HEK293 (cell line): ENCODE data around the gene ANKRD11.
A peak's percentile ranks its signal among the peaks of the same experiment; 100 is the strongest.

Experiments used
- CTCF ChIA-PET: fragments of 350-600 bp; formaldehyde crosslinking; extraction: SDS; loops from one replicate; lab custom pipeline; 2021; ENCODE audit warnings: antibody characterized with exemption; lab: Yijun Ruan, JAX
- POLR2A ChIA-PET: fragments of 300-600 bp; formaldehyde crosslinking; extraction: SDS; loops from one replicate; lab custom pipeline; 2020; ENCODE audit warnings: antibody characterized with exemption, inconsistent platforms; lab: Yijun Ruan, JAX
- H3K27ac ChIP-seq: fragments of 200-500 bp; sonication (Bioruptor generic); 2 replicates; pipeline ENCODE4 v1.5.1; 2014; ENCODE audit warnings: low read depth, low read length, control low read depth, inconsistent platforms; ENCODE audit errors: extremely low read depth
- H3K36me3 ChIP-seq, 2 experiments: fragments of 200-500 bp in 1 of 2; sonication (Bioruptor generic) in 1 of 2; 1 replicate in 1 of 2; 2 replicates in 1 of 2; pipeline ENCODE4 v1.5.1; 2014 to 2017; ENCODE audit warnings: inconsistent platforms in 2 of 2, low read length in 2 of 2; ENCODE audit not compliant: control insufficient read depth in 2 of 2, insufficient read depth in 1 of 2
- H3K4me1 ChIP-seq: fragments of 200-500 bp; sonication (Bioruptor generic); 2 replicates; pipeline ENCODE4 v1.5.1; 2014; ENCODE audit warnings: mild to moderate bottlenecking, low read length, inconsistent platforms; ENCODE audit not compliant: control insufficient read depth, insufficient read depth
- H3K4me3 ChIP-seq: 2 replicates; pipeline ENCODE4 v1.5.1; 2011; ENCODE audit warnings: low read depth, mild to moderate bottlenecking, control low read depth, low read length, moderate library complexity
- H3K9me3 ChIP-seq: fragments of 200-500 bp; sonication (Bioruptor generic); 2 replicates; pipeline ENCODE4 v1.5.1; 2014; ENCODE audit warnings: low read depth, low read length, inconsistent platforms; ENCODE audit not compliant: control insufficient read depth, insufficient read depth
- BCL11B ChIP-seq: fragments of 450-650 bp; formaldehyde crosslinking; IDR thresholded peaks from 2 replicates; pipeline ENCODE4 v1.5.1; 2016; ENCODE audit warnings: low read depth, missing biosample characterization, missing genetic modification characterization
- CTCF ChIP-seq: fragments of 450-650 bp; formaldehyde crosslinking; IDR thresholded peaks from 2 replicates; pipeline ENCODE4 v1.5.1; 2016; ENCODE audit warnings: missing biosample characterization, missing genetic modification characterization
- EGR2 ChIP-seq: fragments of 450-650 bp; formaldehyde crosslinking; IDR thresholded peaks from 2 replicates; pipeline ENCODE4 v1.5.1; 2016; ENCODE audit warnings: low read depth, missing biosample characterization, missing genetic modification characterization
- GLI2 ChIP-seq: fragments of 450-650 bp; formaldehyde crosslinking; IDR thresholded peaks from 2 replicates; pipeline ENCODE4; 2017; ENCODE audit warnings: missing biosample characterization, missing genetic modification characterization, low read depth, borderline replicate concordance
- KLF8 ChIP-seq: fragments of 450-650 bp; formaldehyde crosslinking; IDR thresholded peaks from 2 replicates; pipeline ENCODE4 v1.5.1; 2016; ENCODE audit warnings: missing biosample characterization, missing genetic modification characterization
- KLF9 ChIP-seq: fragments of 450-650 bp; formaldehyde crosslinking; IDR thresholded peaks from 2 replicates; pipeline ENCODE4 v1.5.1; 2016; ENCODE audit warnings: missing biosample characterization, missing genetic modification characterization, low read depth
- MEIS1 ChIP-seq: sonication (generic); formaldehyde crosslinking; IDR thresholded peaks from 2 replicates; pipeline ENCODE4 v1.8.1; 2022; ENCODE audit warnings: missing genetic modification reagents, mild to moderate bottlenecking, borderline replicate concordance
- PRDM1 ChIP-seq: fragments of 450-650 bp; formaldehyde crosslinking; IDR thresholded peaks from 2 replicates; pipeline ENCODE4; 2016; ENCODE audit warnings: missing biosample characterization, missing genetic modification characterization
- SALL2 ChIP-seq: fragments of 450-650 bp; formaldehyde crosslinking; IDR thresholded peaks from 2 replicates; pipeline ENCODE4 v1.5.0; 2017; ENCODE audit warnings: missing biosample characterization, mild to moderate bottlenecking, missing genetic modification characterization, borderline replicate concordance
- SCRT1 ChIP-seq: fragments of 450-650 bp; formaldehyde crosslinking; IDR thresholded peaks from 2 replicates; pipeline ENCODE4 v1.5.1; 2016; ENCODE audit warnings: missing biosample characterization, missing genetic modification characterization, borderline replicate concordance
- ZBTB17 ChIP-seq: fragments of 450-650 bp; formaldehyde crosslinking; IDR thresholded peaks from 2 replicates; pipeline ENCODE4 v1.5.1; 2016; ENCODE audit warnings: missing biosample characterization, missing genetic modification characterization
- ZBTB20 ChIP-seq: fragments of 450-650 bp; formaldehyde crosslinking; IDR thresholded peaks from 2 replicates; pipeline ENCODE4 v1.5.1; 2016; ENCODE audit warnings: missing biosample characterization, missing genetic modification characterization
- ZBTB6 ChIP-seq: fragments of 450-650 bp; formaldehyde crosslinking; IDR thresholded peaks from 2 replicates; pipeline ENCODE4 v1.5.1; 2017; ENCODE audit warnings: missing biosample characterization, missing genetic modification characterization
- ZEB2 ChIP-seq: fragments of 450-650 bp; formaldehyde crosslinking; IDR thresholded peaks from 2 replicates; pipeline ENCODE4 v1.5.1; 2016; ENCODE audit warnings: missing biosample characterization, missing genetic modification characterization
- ZFHX2 ChIP-seq: fragments of 450-650 bp; formaldehyde crosslinking; conservative IDR thresholded peaks from 2 replicates; pipeline ENCODE4 v1.5.1; 2016; ENCODE audit warnings: missing biosample characterization, missing genetic modification characterization
- ZFP3 ChIP-seq: fragments of 450-650 bp; formaldehyde crosslinking; IDR thresholded peaks from 2 replicates; pipeline ENCODE4 v1.5.1; 2016; ENCODE audit warnings: low read depth, missing biosample characterization, missing genetic modification characterization
- ZNF132 ChIP-seq: fragments of 450-650 bp; formaldehyde crosslinking; IDR thresholded peaks from 2 replicates; pipeline ENCODE4 v1.5.1; 2017; ENCODE audit warnings: missing biosample characterization, missing genetic modification characterization, borderline replicate concordance
- ZNF202 ChIP-seq: fragments of 450-650 bp; formaldehyde crosslinking; IDR thresholded peaks from 2 replicates; pipeline ENCODE4 v1.5.1; 2016; ENCODE audit warnings: missing biosample characterization, missing genetic modification characterization, borderline replicate concordance
- ZNF221 ChIP-seq: fragments of 450-650 bp; formaldehyde crosslinking; IDR thresholded peaks from 2 replicates; pipeline ENCODE4 v1.5.1; 2017; ENCODE audit warnings: missing biosample characterization, missing genetic modification characterization, borderline replicate concordance
- ZNF24 ChIP-seq: fragments of 450-650 bp; formaldehyde crosslinking; IDR thresholded peaks from 2 replicates; pipeline ENCODE4 v1.5.1; 2016; ENCODE audit warnings: missing biosample characterization, missing genetic modification characterization
- ZNF311 ChIP-seq: fragments of 450-650 bp; formaldehyde crosslinking; IDR thresholded peaks from 2 replicates; pipeline ENCODE4 v1.5.1; 2017; ENCODE audit warnings: missing biosample characterization, missing genetic modification characterization, borderline replicate concordance
- ZNF341 ChIP-seq: fragments of 450-650 bp; formaldehyde crosslinking; IDR thresholded peaks from 2 replicates; pipeline ENCODE4; 2016; ENCODE audit warnings: low read depth, missing biosample characterization, missing genetic modification characterization
- ZNF473 ChIP-seq: fragments of 450-650 bp; formaldehyde crosslinking; IDR thresholded peaks from 2 replicates; pipeline ENCODE4 v1.5.1; 2017; ENCODE audit warnings: missing biosample characterization, missing genetic modification characterization
- ZNF544 ChIP-seq: fragments of 450-650 bp; formaldehyde crosslinking; IDR thresholded peaks from 2 replicates; pipeline ENCODE4 v1.5.0; 2017; ENCODE audit warnings: missing biosample characterization, missing genetic modification characterization
- ZNF561 ChIP-seq: fragments of 450-650 bp; IDR thresholded peaks from 2 replicates; pipeline ENCODE4 v1.5.1; 2018; ENCODE audit warnings: missing biosample characterization, missing genetic modification characterization, borderline replicate concordance
- ZXDB ChIP-seq: fragments of 450-650 bp; formaldehyde crosslinking; IDR thresholded peaks from 2 replicates; pipeline ENCODE4 v1.5.1; 2016; ENCODE audit warnings: missing biosample characterization, missing genetic modification characterization

The ANKRD11 gene

GRCh38 chr16:89431158-89431584 lies 59.2 kb downstream of the ANKRD11 start (continued):
- no peak for TF ChIP-seq GLI2
- TF ChIP-seq CTCF = no peak
- TF ChIP-seq ZNF132 = no peak
- peak; percentile 46; the same call in 1 of the 2 replicates for TF ChIP-seq ZBTB17
- peak; percentile 66; the same call in 1 of the 2 replicates for TF ChIP-seq KLF9
- TF ChIP-seq ZFP3 (tag by site-specific recombination) = no peak
- TF ChIP-seq EGR2 = peak; percentile 71
- TF ChIP-seq ZNF341 (tag by site-specific recombination) = no peak
- no peak for TF ChIP-seq ZNF221 (tag by site-specific recombination)
- no peak for TF ChIP-seq ZNF473 (tag by site-specific recombination)
- no peak for TF ChIP-seq SCRT1 (tag by site-specific recombination)
- TF ChIP-seq KLF8 (tag by site-specific recombination) = no peak
- TF ChIP-seq ZNF202 (tag by site-specific recombination) = no peak
- peak; percentile 70 for TF ChIP-seq ZFHX2 (tag by site-specific recombination)
- TF ChIP-seq ZNF24 (tag by site-specific recombination) = no peak
- no peak for TF ChIP-seq ZNF544 (tag by site-specific recombination)
- TF ChIP-seq ZBTB6 (tag by site-specific recombination) = no peak

- H3K36me3 ChIP-seq = peaks cover 0 to 11% of the 10 kb centered on the region in 2 experiments; a peak in 1 of 3 replicates
- no peak overlapping the region for H3K27ac ChIP-seq
- no peak overlapping the region for H3K4me3 ChIP-seq
- TF ChIP-seq PRDM1 (tag by site-specific recombination) (no peak), ZNF221 (tag by site-specific recombination) (no peak), ZXDB (tag by site-specific recombination) (no peak), ZNF311 (tag by site-specific recombination) (no peak), ZNF561 (no peak), ZEB2 (tag by site-specific recombination) (no peak), BCL11B (tag by site-specific recombination) (no peak), ZBTB20 (no peak), SALL2 (tag by site-specific recombination) (no peak), MEIS1 (CRISPR knock-in tag) (no peak)
- ChIA-PET POLR2A (no interaction called here), CTCF (no interaction called here)
- no peaks in the 10 kb centered on the region for H3K9me3 ChIP-seq
- peaks cover 3% of the 10 kb centered on the region; the same call in 1 of the 2 replicates for H3K4me1 ChIP-seq
Measured at GRCh38 chr16:89430436-89431157, 59.8 kb downstream of the ANKRD11 start.
